ENCODE results near the gene ABCA1.

ABCA1 gene

GRCh38 chr9:104970271-104970987, 42.5 kb upstream of the ABCA1 start:
- TF ChIP-seq, protein P1, sequence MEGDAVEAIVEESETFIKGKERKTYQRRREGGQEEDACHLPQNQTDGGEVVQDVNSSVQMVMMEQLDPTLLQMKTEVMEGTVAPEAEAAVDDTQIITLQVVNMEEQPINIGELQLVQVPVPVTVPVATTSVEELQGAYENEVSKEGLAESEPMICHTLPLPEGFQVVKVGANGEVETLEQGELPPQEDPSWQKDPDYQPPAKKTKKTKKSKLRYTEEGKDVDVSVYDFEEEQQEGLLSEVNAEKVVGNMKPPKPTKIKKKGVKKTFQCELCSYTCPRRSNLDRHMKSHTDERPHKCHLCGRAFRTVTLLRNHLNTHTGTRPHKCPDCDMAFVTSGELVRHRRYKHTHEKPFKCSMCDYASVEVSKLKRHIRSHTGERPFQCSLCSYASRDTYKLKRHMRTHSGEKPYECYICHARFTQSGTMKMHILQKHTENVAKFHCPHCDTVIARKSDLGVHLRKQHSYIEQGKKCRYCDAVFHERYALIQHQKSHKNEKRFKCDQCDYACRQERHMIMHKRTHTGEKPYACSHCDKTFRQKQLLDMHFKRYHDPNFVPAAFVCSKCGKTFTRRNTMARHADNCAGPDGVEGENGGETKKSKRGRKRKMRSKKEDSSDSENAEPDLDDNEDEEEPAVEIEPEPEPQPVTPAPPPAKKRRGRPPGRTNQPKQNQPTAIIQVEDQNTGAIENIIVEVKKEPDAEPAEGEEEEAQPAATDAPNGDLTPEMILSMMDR (conservative IDR thresholded peaks at IDR 0.05; ENCODE audit: low read length), result no peak
- no peak overlapping the region for H3K4me3 ChIP-seq (ENCODE audit: low read length)
- DNase-seq (ENCODE audit: low read depth), result peak; percentile 82

- TF ChIP-seq, protein P1 (conservative IDR thresholded peaks at IDR 0.05; ENCODE audit: low read length), result no peak
- no peak overlapping the region for H3K4me3 ChIP-seq (ENCODE audit: low read length)
- no peak for DNase-seq (ENCODE audit: low read depth)
These were observed 41.2 kb upstream of the ABCA1 start for GRCh38 chr9:104969116-104969515.

DNA sequence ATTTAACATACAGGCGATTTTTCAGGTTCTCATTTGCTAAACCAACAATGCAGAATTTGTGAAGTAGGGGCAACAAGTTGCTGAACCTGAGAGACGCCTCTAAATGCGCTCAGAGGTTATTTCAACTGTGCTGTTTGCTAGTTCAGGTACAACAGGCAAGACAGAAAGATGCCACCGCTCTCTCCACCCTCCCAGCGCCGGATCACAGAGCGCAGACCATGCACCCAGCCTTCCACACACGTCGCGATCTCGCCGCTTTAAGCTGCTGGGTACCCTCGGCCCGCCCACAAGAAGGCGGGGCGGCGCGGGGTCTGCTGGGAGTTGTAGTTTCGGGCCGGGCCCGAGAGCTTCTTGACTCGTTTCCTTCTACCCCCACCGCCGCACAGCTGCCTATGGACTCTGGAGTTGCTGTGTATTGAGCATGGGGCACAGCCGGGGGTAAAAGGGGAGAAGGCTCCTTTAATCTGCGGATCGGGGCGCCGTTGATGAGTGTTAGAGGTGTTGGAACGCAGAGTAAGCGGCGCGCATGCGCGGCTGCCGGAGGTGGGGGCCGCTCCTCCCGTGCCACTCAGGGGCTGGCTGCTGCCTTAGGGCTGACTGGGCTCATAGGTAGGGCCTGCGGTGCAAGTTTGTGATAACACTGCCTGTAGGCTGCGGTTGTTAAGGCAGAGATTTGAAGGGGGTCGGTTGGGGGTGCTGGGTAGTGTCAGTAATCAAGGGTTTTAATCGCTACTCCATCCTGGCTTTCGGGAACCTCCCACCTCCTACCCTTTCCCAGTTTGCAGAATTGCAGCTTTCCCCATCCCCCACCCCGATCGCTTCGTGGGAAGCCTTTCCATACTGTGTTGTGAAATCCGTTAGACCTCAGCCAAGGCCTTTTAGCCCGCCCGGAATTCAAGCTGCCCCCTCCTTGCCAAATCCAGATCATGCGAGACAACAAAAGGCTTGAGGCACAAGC, 40.3 kb upstream of the ABCA1 start:
- peak overlapping the region; percentile 92 for H3K4me3 ChIP-seq (ENCODE audit: low read length)
- TF ChIP-seq, protein P1 (conservative IDR thresholded peaks at IDR 0.05; ENCODE audit: low read length), result no peak
- DNase-seq (ENCODE audit: low read depth), result peak; percentile 97

- H3K4me3 ChIP-seq (ENCODE audit: low read length), result no peak overlapping the region
- TF ChIP-seq, protein P1 (conservative IDR thresholded peaks at IDR 0.05; ENCODE audit: low read length), result no peak
- DNase-seq (ENCODE audit: low read depth), result no peak
These were observed 35.1 kb upstream of the ABCA1 start for GRCh38 chr9:104963076-104963475.

DNA sequence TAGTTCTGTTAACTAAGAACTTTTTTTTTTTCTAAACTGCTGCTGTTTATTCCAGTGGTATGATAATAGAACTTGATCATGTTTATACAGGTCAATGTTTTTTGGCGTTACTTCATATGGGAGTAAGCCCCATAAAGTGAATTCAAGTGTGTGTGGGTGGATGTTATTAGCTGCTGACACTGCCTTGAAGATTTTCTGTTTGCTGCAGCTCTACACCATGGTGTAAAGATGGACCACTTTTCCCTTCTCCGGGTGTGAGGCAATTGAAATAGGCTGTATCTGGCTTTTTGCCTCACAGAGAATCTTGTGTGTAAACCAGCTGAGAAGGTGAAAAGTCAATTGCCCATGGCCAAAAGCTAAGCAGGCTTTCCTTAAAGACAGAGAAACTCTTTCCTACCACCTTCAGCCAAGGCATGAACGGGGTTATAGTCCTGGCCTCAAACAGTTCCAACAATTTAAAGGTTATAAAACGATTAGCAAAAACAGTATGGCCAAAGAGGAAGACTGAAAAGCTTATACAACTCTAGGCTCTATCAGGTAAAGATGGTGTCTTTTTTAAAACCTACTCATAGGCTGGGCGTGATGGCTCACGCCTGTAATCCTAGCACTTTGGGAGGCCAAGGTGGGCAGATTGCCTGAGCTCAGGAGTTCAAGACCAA, 33.9 kb upstream of the ABCA1 start:
- DNase-seq (ENCODE audit: low read depth), result no peak
- TF ChIP-seq, protein P1 (conservative IDR thresholded peaks at IDR 0.05; ENCODE audit: low read length), result no peak
- no peak overlapping the region for H3K4me3 ChIP-seq (ENCODE audit: low read length)

DNA sequence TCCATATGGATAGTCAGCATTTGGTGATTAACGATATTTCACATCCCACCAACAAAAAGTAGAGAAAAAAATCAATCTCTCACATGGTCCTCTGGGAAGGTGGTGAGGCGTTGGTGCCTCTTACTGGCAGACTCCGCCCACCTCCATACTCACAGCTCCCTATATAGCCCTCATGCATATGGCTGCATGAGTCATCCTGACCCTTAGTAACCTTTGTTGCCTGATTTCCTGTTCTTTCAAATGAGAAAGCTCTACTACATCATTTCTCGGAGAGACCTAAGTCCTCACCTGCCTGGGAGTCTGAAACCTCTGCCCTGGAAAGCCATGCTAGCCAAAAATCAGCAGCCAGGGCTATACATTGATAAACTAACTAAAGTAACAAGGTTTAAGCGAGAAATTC, 33.3 kb upstream of the ABCA1 start:
- DNase-seq (ENCODE audit: low read depth), result no peak
- TF ChIP-seq, protein P1 (conservative IDR thresholded peaks at IDR 0.05; ENCODE audit: low read length), result no peak
- H3K4me3 ChIP-seq (ENCODE audit: low read length), result no peak overlapping the region

Data from AG10803 (cell line).